Esophagus squamous epithelium (tissue), 5 donors: ENCODE measurements around the gene CNGB1. TPM values are rescaled to one million over a fixed set of nuclear protein-coding genes. Genes with fewer than 3 reads are reported as not detected.

Source experiments
- DNase-seq: peaks from one replicate; lab custom pipeline; 2025; lab: John Stamatoyannopoulos, UW
- H3K27ac ChIP-seq, 4 donors: fragments of 200-600 bp; sonication (generic); one replicate each; pipeline ENCODE4 v1.5.1; 2016 to 2019; ENCODE audit warnings: mild to moderate bottlenecking in 1 of 4
- H3K27me3 ChIP-seq, 4 donors: fragments of 200-600 bp; sonication (generic); 1 replicate in 3 of 4; 2 replicates in 1 of 4; pipeline versions ENCODE4 v1.5.1 to v1.6.0; 2017 to 2021; ENCODE audit warnings: antibody characterized with exemption in 1 of 4
- H3K36me3 ChIP-seq, 3 donors: fragments of 200-600 bp; sonication (generic); one replicate each; pipeline ENCODE4 v1.5.1; 2016 to 2019
- H3K4me1 ChIP-seq, 3 donors: fragments of 200-600 bp; sonication (generic); one replicate each; pipeline ENCODE4 v1.5.1; 2017 to 2019
- H3K4me3 ChIP-seq, 4 donors: fragments of 200-600 bp; sonication (generic); 1 replicate in 3 of 4; 2 replicates in 1 of 4; pipeline ENCODE4 v1.5.1; 2016 to 2019; ENCODE audit warnings: mild to moderate bottlenecking in 2 of 4, moderate library complexity in 1 of 4
- H3K9me3 ChIP-seq, 3 donors: fragments of 200-600 bp; sonication (generic); one replicate each; pipeline ENCODE4 v1.5.1; 2016 to 2019
- POLR2A ChIP-seq, 4 donors: fragments of 450-650 bp; IDR thresholded peaks; one replicate each; pipeline ENCODE4 v1.6.1; 2017; ENCODE audit warnings: antibody characterized with exemption in 4 of 4, mild to moderate bottlenecking in 4 of 4, moderate library complexity in 3 of 4
- WGBS, 2 donors: methylation state at CpG; one replicate each; pipeline ENCODE4 v1.1.5; 2018; 5-methylcytosine and 5-hydroxymethylcytosine counted together
- intact Hi-C: fragments of 100-400 bp; cut with DNase I; formaldehyde crosslinking; loops from one replicate; pipeline ENCODE4 v1.15.0; 2022
- total RNA-seq, 4 donors: library from RNA; depleted of rRNA; stranded (reverse); fragments of >200 nt; gene quantifications; one replicate each; pipeline ENCODE4 v1.1.0, GENCODE V29; 2016
- TF ChIP-seq, protein P1 (sequence below), 6 experiments: fragments of 450-650 bp in 4 of 6; fragments of 200-600 bp in 2 of 6; sonication (generic) in 2 of 6; IDR thresholded peaks; one replicate each; pipeline ENCODE4 v1.5.1; 2016 to 2019; ENCODE audit warnings: antibody characterized with exemption in 6 of 6, mild to moderate bottlenecking in 4 of 6, moderate library complexity in 4 of 6
- donor health status: DM: yes; HTN: yes; CAD: no.

Gene CNGB1
- total RNA-seq, 4 donors from 2014 or later, result 0.04 TPM; not detected in 3

DNA sequence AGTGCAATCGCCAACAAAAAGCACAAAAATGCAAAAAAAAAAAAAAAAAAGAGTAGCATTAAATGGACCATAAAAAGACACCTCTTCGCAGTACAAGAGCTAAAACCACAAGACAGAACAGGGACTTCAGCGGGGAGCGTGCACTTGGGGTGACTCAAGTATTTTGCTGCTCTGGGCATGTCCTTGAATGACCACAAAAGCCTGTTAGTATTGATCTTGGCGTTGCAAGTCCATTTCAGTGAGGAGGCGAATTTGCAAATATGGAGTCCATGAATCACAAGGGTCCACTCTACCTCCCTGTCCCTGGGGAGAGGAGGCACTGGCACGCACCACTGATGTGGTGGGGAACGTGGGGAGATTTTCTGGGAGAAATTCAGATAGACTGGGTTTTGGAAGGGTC is 78.9 kb downstream of the CNGB1 start:
- no peak for DNase-seq
- H3K4me1 ChIP-seq, result peaks cover 0 to 30% (median 10%) of the 10 kb centered on the region in 3 donors
- H3K4me3 ChIP-seq, result no peak overlapping the region
- H3K27ac ChIP-seq, result peak overlapping the region in 1 of 4 donors; percentile 84
- intact Hi-C loops, result no loop called here
- H3K27me3 ChIP-seq, result peaks cover 0 to 29% (median 0%) of the 10 kb centered on the region in 4 donors
- TF ChIP-seq POLR2A (IDR thresholded peaks at IDR 0.05), result no peak
- no peaks in the 10 kb centered on the region for H3K9me3 ChIP-seq
- WGBS, 2 donors, result 64 to 80% methylated on average over 8 of the region's 8 CpGs
- no peaks in the 10 kb centered on the region for H3K36me3 ChIP-seq

DNA sequence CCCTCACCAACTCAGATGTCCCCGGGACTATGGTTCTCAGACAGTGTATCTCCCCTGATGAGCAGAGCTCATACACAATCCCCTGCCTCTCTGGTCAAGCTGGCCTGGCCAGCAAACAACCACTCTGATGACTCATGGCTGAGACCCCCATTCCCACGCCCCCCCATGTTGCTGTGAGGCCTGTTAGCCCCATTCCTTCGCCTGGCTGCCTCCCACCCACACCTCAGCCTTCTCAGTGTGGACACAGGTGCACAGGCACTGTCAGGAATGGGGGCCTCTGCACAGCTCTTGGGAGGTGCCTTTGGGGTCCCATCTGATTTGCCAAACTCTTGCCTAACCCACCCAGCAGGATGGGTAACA is 80.2 kb downstream of the CNGB1 start:
- Histone ChIP-seq H3K27ac (peak overlapping the region in 1 of 4 donors; percentile 57), H3K4me3 (no peak overlapping the region), H3K27me3 (peaks cover 0 to 37% (median 0%) of the 10 kb centered on the region in 4 donors), H3K36me3 (no peaks in the 10 kb centered on the region), H3K9me3 (no peaks in the 10 kb centered on the region), H3K4me1 (peaks cover 0 to 30% (median 10%) of the 10 kb centered on the region in 3 donors)
- DNase-seq, result no peak
- TF ChIP-seq, protein P1, sequence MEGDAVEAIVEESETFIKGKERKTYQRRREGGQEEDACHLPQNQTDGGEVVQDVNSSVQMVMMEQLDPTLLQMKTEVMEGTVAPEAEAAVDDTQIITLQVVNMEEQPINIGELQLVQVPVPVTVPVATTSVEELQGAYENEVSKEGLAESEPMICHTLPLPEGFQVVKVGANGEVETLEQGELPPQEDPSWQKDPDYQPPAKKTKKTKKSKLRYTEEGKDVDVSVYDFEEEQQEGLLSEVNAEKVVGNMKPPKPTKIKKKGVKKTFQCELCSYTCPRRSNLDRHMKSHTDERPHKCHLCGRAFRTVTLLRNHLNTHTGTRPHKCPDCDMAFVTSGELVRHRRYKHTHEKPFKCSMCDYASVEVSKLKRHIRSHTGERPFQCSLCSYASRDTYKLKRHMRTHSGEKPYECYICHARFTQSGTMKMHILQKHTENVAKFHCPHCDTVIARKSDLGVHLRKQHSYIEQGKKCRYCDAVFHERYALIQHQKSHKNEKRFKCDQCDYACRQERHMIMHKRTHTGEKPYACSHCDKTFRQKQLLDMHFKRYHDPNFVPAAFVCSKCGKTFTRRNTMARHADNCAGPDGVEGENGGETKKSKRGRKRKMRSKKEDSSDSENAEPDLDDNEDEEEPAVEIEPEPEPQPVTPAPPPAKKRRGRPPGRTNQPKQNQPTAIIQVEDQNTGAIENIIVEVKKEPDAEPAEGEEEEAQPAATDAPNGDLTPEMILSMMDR (IDR thresholded peaks at IDR 0.05), result no peak
- TF ChIP-seq POLR2A (IDR thresholded peaks at IDR 0.05), result no peak
- intact Hi-C loops, result no loop called here
- 86 to 94% methylated on average over 2 to 3 of the region's 3 CpGs for WGBS, 2 donors

DNA sequence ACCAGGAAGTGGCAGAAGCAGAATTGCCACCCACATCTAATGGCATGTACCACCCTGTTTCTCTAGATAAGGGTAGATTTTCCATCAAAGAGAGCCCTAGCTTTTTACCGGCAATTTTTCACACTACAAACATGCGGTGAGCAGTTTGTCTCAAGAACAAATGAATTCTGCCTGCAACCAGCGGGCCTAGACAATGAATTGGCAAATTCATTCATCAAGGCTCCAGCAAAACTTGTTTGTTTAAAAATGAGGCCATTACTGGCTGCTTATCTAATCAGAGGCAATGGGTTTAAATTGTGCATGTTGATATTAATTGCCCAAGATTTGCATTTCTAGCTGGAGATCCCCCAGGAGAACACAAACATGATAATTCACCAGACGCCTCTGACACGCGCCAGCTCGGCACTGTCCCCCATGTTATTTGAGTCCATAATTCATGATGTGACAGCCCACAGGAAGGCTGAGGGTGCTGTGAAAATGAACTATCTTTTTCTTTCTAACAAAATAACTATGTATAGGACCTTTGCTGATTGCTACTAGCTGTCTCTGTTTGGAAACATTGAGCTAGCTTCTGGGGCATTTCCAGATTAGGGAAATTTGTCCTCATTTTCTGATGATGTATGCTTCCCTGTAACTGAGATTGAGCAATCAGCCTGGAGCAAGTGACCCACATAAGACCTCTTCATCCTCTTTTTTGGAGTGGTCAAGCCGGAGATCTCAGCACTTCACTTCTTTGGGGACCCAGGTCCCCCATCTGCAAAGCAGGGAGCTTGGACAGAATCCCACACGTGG is 80.8 kb downstream of the CNGB1 start:
- no peak for TF ChIP-seq POLR2A (IDR thresholded peaks at IDR 0.05)
- TF ChIP-seq, protein P1 (IDR thresholded peaks at IDR 0.05), result no peak
- Histone ChIP-seq H3K4me3 (no peak overlapping the region), H3K4me1 (peaks cover 0 to 30% (median 10%) of the 10 kb centered on the region in 3 donors), H3K9me3 (no peaks in the 10 kb centered on the region), H3K36me3 (no peaks in the 10 kb centered on the region), H3K27me3 (peaks cover 0 to 43% (median 0%) of the 10 kb centered on the region in 4 donors), H3K27ac (peak overlapping the region in 2 of 4 donors; percentile 25 to 57)
- intact Hi-C loops, result no loop called here
- no peak for DNase-seq
- WGBS, 2 donors, result 69 to 72% methylated on average over 9 of the region's 9 CpGs

DNA sequence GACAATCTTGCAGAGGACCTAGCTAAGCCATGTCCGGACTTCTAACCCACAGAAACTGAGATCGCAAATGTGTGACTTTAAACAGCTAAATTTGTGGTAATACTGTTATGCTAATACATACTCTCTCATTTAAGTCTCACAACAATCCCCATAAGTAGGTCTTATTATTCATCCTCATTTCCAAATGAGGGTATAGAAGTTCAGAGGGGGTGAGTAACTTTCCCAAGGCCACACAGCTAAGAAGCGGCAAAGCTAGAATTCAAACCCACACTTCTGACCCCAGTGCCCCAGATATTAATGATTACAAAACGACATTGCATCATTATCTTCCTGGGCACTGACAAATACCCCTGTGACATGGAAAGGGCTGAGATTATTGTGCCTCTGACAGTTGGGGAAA is 81.4 kb downstream of the CNGB1 start:
- WGBS, 2 donors, result 69 to 87% methylated on average over 4 of the region's 4 CpGs
- TF ChIP-seq, protein P1 (IDR thresholded peaks at IDR 0.05), result no peak
- no peak for TF ChIP-seq POLR2A (IDR thresholded peaks at IDR 0.05)
- Histone ChIP-seq H3K27ac (peak overlapping the region in 2 of 4 donors; percentile 25 to 57), H3K9me3 (no peaks in the 10 kb centered on the region), H3K4me1 (peaks cover 0 to 30% (median 10%) of the 10 kb centered on the region in 3 donors), H3K4me3 (no peak overlapping the region), H3K27me3 (peaks cover 0 to 49% (median 2%) of the 10 kb centered on the region in 4 donors), H3K36me3 (no peaks in the 10 kb centered on the region)
- DNase-seq, result no peak
- intact Hi-C loops, result no loop called here

DNA sequence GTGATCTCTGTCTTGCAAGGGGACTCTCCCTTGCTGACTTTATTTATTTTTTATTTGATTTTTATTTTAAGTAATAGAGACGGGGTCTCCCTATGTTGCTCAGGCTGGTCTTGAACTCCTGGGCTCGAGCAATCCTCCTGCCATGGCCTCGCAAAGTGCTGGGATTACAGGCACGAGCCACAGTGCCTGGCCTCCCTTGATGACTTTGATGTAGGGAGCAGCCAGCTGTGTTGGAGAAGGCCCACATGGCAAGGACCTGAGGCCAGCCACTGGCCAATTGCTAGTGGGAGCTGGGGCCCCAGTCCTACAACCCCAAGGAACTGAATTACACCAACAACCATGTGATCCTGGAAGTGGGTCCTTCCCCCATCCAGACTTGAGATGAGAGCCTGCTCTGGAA is 81.8 kb downstream of the CNGB1 start:
- no peak overlapping the region for H3K27ac ChIP-seq
- H3K27me3 ChIP-seq, result peaks cover 0 to 53% (median 3%) of the 10 kb centered on the region in 4 donors
- TF ChIP-seq POLR2A (IDR thresholded peaks at IDR 0.05), result no peak
- TF ChIP-seq, protein P1 (IDR thresholded peaks at IDR 0.05), result no peak
- intact Hi-C loops, result no loop called here
- no peaks in the 10 kb centered on the region for H3K36me3 ChIP-seq
- peaks cover 4 to 28% (median 13%) of the 10 kb centered on the region in 3 donors for H3K4me1 ChIP-seq
- H3K9me3 ChIP-seq, result no peaks in the 10 kb centered on the region
- no peak for DNase-seq
- H3K4me3 ChIP-seq, result no peak overlapping the region
- WGBS, 2 donors, result 81 to 89% methylated on average over 3 of the region's 4 CpGs
